K562 (cell line): Measurements from ENCODE around the gene ADIPOQ. TPM values are rescaled to one million over a fixed set of nuclear protein-coding genes. Genes with fewer than 3 reads are reported as not detected.

Source experiments
- ARID3A ChIP-seq: IDR thresholded peaks from 2 replicates; pipeline ENCODE4 v1.6.1; 2012; ENCODE audit warnings: low read depth, low read length, improper control_type of control experiment, borderline replicate concordance
- ATF7 ChIP-seq: fragments of 450-650 bp; IDR thresholded peaks from 2 replicates; pipeline ENCODE4 v1.7.1; 2014; ENCODE audit warnings: mild to moderate bottlenecking, moderate library complexity
- DPF2 ChIP-seq: fragments of 450-650 bp; IDR thresholded peaks from 2 replicates; pipeline ENCODE4 v1.6.1; 2016
- GABPA ChIP-seq: fragments of 200-800 bp; sonication (Bioruptor generic); conservative IDR thresholded peaks from 2 replicates; pipeline ENCODE4 v1.6.1; 2016; ENCODE audit warnings: low read depth, missing genetic modification characterization, missing compliant biosample characterization
- GTF2E2 ChIP-seq: fragments of 200-800 bp; sonication (Bioruptor generic); IDR thresholded peaks from 2 replicates; pipeline ENCODE4 v1.6.1; 2016; ENCODE audit warnings: missing genetic modification characterization, missing compliant biosample characterization
- IRF9 ChIP-seq: fragments of 450-650 bp; IDR thresholded peaks from 2 replicates; pipeline ENCODE4 v1.6.1; 2016; ENCODE audit warnings: missing biosample characterization, missing genetic modification characterization
- KLF13 ChIP-seq: fragments of 450-650 bp; IDR thresholded peaks from 2 replicates; pipeline ENCODE4 v1.6.1; 2016; ENCODE audit warnings: missing genetic modification characterization, low read depth, mild to moderate bottlenecking, missing compliant biosample characterization, moderate library complexity, borderline replicate concordance
- NEUROD1 ChIP-seq: fragments of 150-350 bp; IDR thresholded peaks from 2 replicates; pipeline ENCODE4 v1.6.1; 2014; ENCODE audit warnings: borderline replicate concordance, low read length, low read depth; ENCODE audit not compliant: partially characterized antibody
- SFPQ ChIP-seq: fragments of 200-400 bp; formaldehyde crosslinking; IDR thresholded peaks from 2 replicates; pipeline ENCODE4 v1.6.1; 2017; ENCODE audit warnings: mild to moderate bottlenecking, low read depth, low read length, moderate library complexity
- SNIP1 ChIP-seq: fragments of 450-650 bp; IDR thresholded peaks from 2 replicates; pipeline ENCODE4 v1.7.1; 2017; ENCODE audit warnings: low read depth, mild to moderate bottlenecking
- SRSF9 ChIP-seq: fragments of 200-400 bp; formaldehyde crosslinking; IDR thresholded peaks from 2 replicates; pipeline ENCODE4 v1.6.1; 2017; ENCODE audit warnings: low read depth, low read length, borderline replicate concordance
- THAP12 ChIP-seq: fragments of 250-450 bp; sonication (Bioruptor Pico); IDR thresholded peaks from 2 replicates; pipeline ENCODE4 v1.9.0; 2021; ENCODE audit warnings: mild to moderate bottlenecking, inconsistent platforms
- ZBTB12 ChIP-seq: fragments of 250-450 bp; sonication (Bioruptor Pico); IDR thresholded peaks from 2 replicates; pipeline ENCODE4 v1.4.0; 2020
- ZHX1 ChIP-seq: fragments of 150-350 bp; conservative IDR thresholded peaks from 2 replicates; pipeline ENCODE4 v1.6.1; 2014; ENCODE audit warnings: low read length
- ZNF766 ChIP-seq: fragments of 200-800 bp; sonication (Bioruptor generic); conservative IDR thresholded peaks from 2 replicates; pipeline ENCODE4 v1.6.1; 2016; ENCODE audit warnings: missing genetic modification characterization, missing compliant biosample characterization
- polyA plus RNA-seq, 8 experiments: library from polyadenylated mRNA; depleted of rRNA in 4 of 8; stranded (reverse) in 5 of 8; unstranded in 3 of 8; fragments of >200 nt; fragmentation: Nextera tagmentation in 2 of 8; fragmentation: Illumina TruSeq in 1 of 8; extraction: Ambion mirVana in 2 of 8; extraction: Trizol in 1 of 8; gene quantifications; 2 replicates each; pipeline versions ENCODE4 v1.2.1 to v1.2.3, GENCODE V29; 2011 to 2014; ENCODE audit warnings: inconsistent platforms in 1 of 8, missing spikeins in 1 of 8
- total RNA-seq, 7 experiments: library from RNA; depleted of rRNA in 6 of 7; stranded (reverse); fragments of >200 nt in 6 of 7; fragmentation: Illumina TruSeq in 2 of 7; extraction: Trizol in 2 of 7; gene quantifications; 2 replicates each; pipeline versions ENCODE4 v1.2.1 to v1.2.3, GENCODE V29; 2011 to 2021; ENCODE audit warnings: low replicate concordance in 1 of 7

Gene ADIPOQ
- total and polyA plus RNA-seq, 9 of the 15 experiments (the other 6 are each of a cell fraction or from before 2014, with no cell fraction given), result 0.01 to 0.04 (median 0.03) TPM; not detected in 4

GRCh38 chr3:186882881-186883685, 40.6 kb downstream of the ADIPOQ start (continued):
- TF ChIP-seq THAP12 (CRISPR knock-in tag) (no peak), GABPA (tag) (peak; percentile 60), ZBTB12 (no peak), ATF7 (peak; percentile 91), GTF2E2 (peak; percentile 90), KLF13 (tag) (no peak), DPF2 (peak; percentile 92), NEUROD1 (peak; percentile 74), ARID3A (peak; percentile 94), SFPQ (no peak), ZHX1 (no peak), SRSF9 (no peak), IRF9 (tag) (no peak), ZNF766 (CRISPR knock-in tag) (no peak; the same call in 1 of the 2 replicates), SNIP1 (no peak)
